Astrocyte (in vitro differentiated cells and primary cell): ENCODE measurements around the gene ZNF425. TPM values are rescaled to one million over a fixed set of nuclear protein-coding genes. Genes with fewer than 3 reads are reported as not detected.
A peak's percentile ranks its signal among the peaks of the same experiment; 100 is the strongest.

Source experiments
- DNase-seq: peaks from one replicate; pipeline ENCODE4 v3.0.0-alpha.2; 2010; ENCODE audit warnings: low read depth
- FAIRE-seq: peaks from 2 replicates; lab custom pipeline; 2011; peaks lifted over from hg19 to GRCh38; lab: Jason Lieb, UNC
- H2AFZ ChIP-seq: 2 replicates; pipeline ENCODE4 v1.6.0; 2012; ENCODE audit warnings: low read depth, low read length, inconsistent platforms
- H3K27ac ChIP-seq: 2 replicates; pipeline ENCODE4 v1.5.1; 2011; ENCODE audit warnings: low read depth, low read length, inconsistent platforms
- H3K27me3 ChIP-seq: 2 replicates; pipeline ENCODE4 v1.6.0; 2011; ENCODE audit warnings: low read length, inconsistent platforms; ENCODE audit not compliant: insufficient read depth
- H3K36me3 ChIP-seq: 2 replicates; pipeline ENCODE4 v1.5.1; 2011; ENCODE audit warnings: low read length, inconsistent platforms; ENCODE audit not compliant: insufficient read depth
- H3K4me1 ChIP-seq: 2 replicates; pipeline ENCODE4 v1.5.1; 2011; ENCODE audit warnings: low read length, inconsistent platforms; ENCODE audit not compliant: insufficient read depth
- H3K4me2 ChIP-seq: 2 replicates; pipeline ENCODE4 v1.6.0; 2012; ENCODE audit warnings: low read length, inconsistent platforms
- H3K4me3 ChIP-seq: 2 replicates; pipeline ENCODE4 v1.5.1; 2011; ENCODE audit warnings: low read depth, mild to moderate bottlenecking, low read length, inconsistent platforms; ENCODE audit not compliant: insufficient read depth
- H3K79me2 ChIP-seq: 2 replicates; pipeline ENCODE4 v1.6.0; 2012; ENCODE audit warnings: mild to moderate bottlenecking, low read length, inconsistent platforms; ENCODE audit not compliant: insufficient read depth
- H3K9ac ChIP-seq: 2 replicates; pipeline ENCODE4 v1.6.0; 2012; ENCODE audit warnings: mild to moderate bottlenecking, low read length, inconsistent platforms
- H3K9me3 ChIP-seq: 2 replicates; pipeline ENCODE4 v1.5.1; 2012; ENCODE audit warnings: low read depth, mild to moderate bottlenecking, low read length, inconsistent platforms; ENCODE audit not compliant: insufficient read depth
- H4K20me1 ChIP-seq: 2 replicates; pipeline ENCODE4 v1.6.0; 2012; ENCODE audit warnings: low read length, inconsistent platforms; ENCODE audit not compliant: insufficient read depth
- H3K27ac Mint-ChIP-seq: one replicate; pipeline ENCODE4 v1.8.0; 2021; ENCODE audit warnings: mild to moderate bottlenecking, mixed read lengths; ENCODE audit not compliant: unreplicated experiment
- H3K27me3 Mint-ChIP-seq: one replicate; pipeline ENCODE4 v1.8.0; 2021; ENCODE audit warnings: low read depth, mixed read lengths; ENCODE audit not compliant: unreplicated experiment
- H3K36me3 Mint-ChIP-seq: one replicate; pipeline ENCODE4 v1.8.0; 2021; ENCODE audit warnings: low read depth, mixed read lengths; ENCODE audit not compliant: unreplicated experiment
- H3K4me1 Mint-ChIP-seq: one replicate; pipeline ENCODE4 v1.8.0; 2021; ENCODE audit warnings: low read depth, mixed read lengths; ENCODE audit not compliant: unreplicated experiment
- H3K4me3 Mint-ChIP-seq: one replicate; pipeline ENCODE4 v1.8.0; 2021; ENCODE audit warnings: mild to moderate bottlenecking, moderate library complexity, mixed read lengths; ENCODE audit not compliant: unreplicated experiment
- H3K9me3 Mint-ChIP-seq: one replicate; pipeline ENCODE4 v1.8.0; 2021; ENCODE audit warnings: mild to moderate bottlenecking, mixed read lengths; ENCODE audit not compliant: unreplicated experiment
- EZH2 ChIP-seq: IDR thresholded peaks from 2 replicates; pipeline ENCODE4 v1.6.1; 2012; ENCODE audit warnings: mild to moderate bottlenecking, low read length, inconsistent platforms; ENCODE audit not compliant: insufficient read depth
- total RNA-seq: library from RNA; stranded (reverse); gene quantifications from 2 replicates; pipeline ENCODE4 v1.2.1, GENCODE V29; 2021
- TF ChIP-seq, protein P1 (sequence below): IDR thresholded peaks from 2 replicates; pipeline ENCODE4 v1.5.1; 2011; ENCODE audit warnings: low read depth, mild to moderate bottlenecking, inconsistent platforms, low read length, moderate library complexity; ENCODE audit not compliant: insufficient read depth

ZNF425 gene
- total RNA-seq, 1 donor from 2014 or later = 5.9 TPM

- Histone ChIP-seq H3K36me3 (peaks cover 30% of the 10 kb centered on the region), H3K79me2 (no peaks in the 10 kb centered on the region), H3K27me3 (no peaks in the 10 kb centered on the region), H3K9me3 (no peaks in the 10 kb centered on the region), H3K4me1 (no peaks in the 10 kb centered on the region), H3K9ac (no peak overlapping the region), H3K4me2 (no peak overlapping the region), H4K20me1 (peaks cover 3% of the 10 kb centered on the region), H2AFZ (no peak overlapping the region), H3K27ac (no peak overlapping the region), H3K4me3 (no peak overlapping the region)
- TF ChIP-seq, protein P1, sequence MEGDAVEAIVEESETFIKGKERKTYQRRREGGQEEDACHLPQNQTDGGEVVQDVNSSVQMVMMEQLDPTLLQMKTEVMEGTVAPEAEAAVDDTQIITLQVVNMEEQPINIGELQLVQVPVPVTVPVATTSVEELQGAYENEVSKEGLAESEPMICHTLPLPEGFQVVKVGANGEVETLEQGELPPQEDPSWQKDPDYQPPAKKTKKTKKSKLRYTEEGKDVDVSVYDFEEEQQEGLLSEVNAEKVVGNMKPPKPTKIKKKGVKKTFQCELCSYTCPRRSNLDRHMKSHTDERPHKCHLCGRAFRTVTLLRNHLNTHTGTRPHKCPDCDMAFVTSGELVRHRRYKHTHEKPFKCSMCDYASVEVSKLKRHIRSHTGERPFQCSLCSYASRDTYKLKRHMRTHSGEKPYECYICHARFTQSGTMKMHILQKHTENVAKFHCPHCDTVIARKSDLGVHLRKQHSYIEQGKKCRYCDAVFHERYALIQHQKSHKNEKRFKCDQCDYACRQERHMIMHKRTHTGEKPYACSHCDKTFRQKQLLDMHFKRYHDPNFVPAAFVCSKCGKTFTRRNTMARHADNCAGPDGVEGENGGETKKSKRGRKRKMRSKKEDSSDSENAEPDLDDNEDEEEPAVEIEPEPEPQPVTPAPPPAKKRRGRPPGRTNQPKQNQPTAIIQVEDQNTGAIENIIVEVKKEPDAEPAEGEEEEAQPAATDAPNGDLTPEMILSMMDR = no peak
- no peak for TF ChIP-seq EZH2
- Mint-ChIP-seq H3K4me1 (peaks cover 3% of the 10 kb centered on the region), H3K27ac (peak overlapping the region; percentile 84), H3K9me3 (no peaks in the 10 kb centered on the region), H3K27me3 (no peaks in the 10 kb centered on the region), H3K36me3 (peaks cover 9% of the 10 kb centered on the region), H3K4me3 (no peak overlapping the region)
- FAIRE-seq = no peak
- no peak for DNase-seq
Measured at GRCh38 chr7:149172534-149172920, 46.4 kb upstream of the ZNF425 start.

DNA sequence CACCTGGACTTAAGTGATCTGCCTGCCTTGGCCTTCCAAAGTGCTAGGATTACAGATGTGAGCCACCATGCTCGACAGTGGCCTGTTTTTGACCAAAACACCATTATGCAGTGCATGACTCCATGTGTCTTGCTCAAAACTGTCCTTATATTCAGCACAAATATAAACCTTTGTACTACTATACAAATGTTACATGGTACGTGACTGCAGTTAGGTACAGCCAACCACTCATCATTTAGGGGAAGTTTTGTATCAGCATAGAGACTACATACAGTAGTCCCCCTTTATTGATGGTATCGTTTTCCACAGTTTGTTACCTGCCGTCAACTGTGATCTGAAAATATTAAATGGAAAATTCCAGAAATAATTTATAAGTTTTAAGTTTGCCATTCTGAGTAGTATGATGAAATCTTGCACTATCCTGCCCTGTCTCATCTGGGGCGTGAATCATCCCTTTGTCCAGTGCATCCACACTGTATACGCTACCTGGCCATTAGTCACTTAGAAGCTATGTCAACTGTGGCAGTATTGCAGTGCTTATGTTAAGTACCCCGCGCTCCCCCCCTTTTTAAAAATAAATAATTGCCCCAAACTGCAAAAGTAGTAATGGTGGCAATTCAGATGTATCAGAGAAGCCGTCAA lies 45.9 kb upstream of the ZNF425 start:
- Mint-ChIP-seq H3K36me3 (peaks cover 7% of the 10 kb centered on the region), H3K4me1 (peaks cover 3% of the 10 kb centered on the region), H3K27ac (peak overlapping the region; percentile 84), H3K9me3 (no peaks in the 10 kb centered on the region), H3K27me3 (no peaks in the 10 kb centered on the region), H3K4me3 (no peak overlapping the region)
- H3K4me2 ChIP-seq = no peak overlapping the region
- no peaks in the 10 kb centered on the region for H3K79me2 ChIP-seq
- H3K9me3 ChIP-seq = no peaks in the 10 kb centered on the region
- H3K27me3 ChIP-seq = no peaks in the 10 kb centered on the region
- H3K4me3 ChIP-seq = no peak overlapping the region
- no peak overlapping the region for H2AFZ ChIP-seq
- FAIRE-seq = no peak
- H3K9ac ChIP-seq = no peak overlapping the region
- no peak for TF ChIP-seq EZH2
- TF ChIP-seq, protein P1 = no peak
- peaks cover 29% of the 10 kb centered on the region for H3K36me3 ChIP-seq
- no peak overlapping the region for H3K27ac ChIP-seq
- no peaks in the 10 kb centered on the region for H3K4me1 ChIP-seq
- DNase-seq = no peak
- H4K20me1 ChIP-seq = peaks cover 3% of the 10 kb centered on the region

DNA sequence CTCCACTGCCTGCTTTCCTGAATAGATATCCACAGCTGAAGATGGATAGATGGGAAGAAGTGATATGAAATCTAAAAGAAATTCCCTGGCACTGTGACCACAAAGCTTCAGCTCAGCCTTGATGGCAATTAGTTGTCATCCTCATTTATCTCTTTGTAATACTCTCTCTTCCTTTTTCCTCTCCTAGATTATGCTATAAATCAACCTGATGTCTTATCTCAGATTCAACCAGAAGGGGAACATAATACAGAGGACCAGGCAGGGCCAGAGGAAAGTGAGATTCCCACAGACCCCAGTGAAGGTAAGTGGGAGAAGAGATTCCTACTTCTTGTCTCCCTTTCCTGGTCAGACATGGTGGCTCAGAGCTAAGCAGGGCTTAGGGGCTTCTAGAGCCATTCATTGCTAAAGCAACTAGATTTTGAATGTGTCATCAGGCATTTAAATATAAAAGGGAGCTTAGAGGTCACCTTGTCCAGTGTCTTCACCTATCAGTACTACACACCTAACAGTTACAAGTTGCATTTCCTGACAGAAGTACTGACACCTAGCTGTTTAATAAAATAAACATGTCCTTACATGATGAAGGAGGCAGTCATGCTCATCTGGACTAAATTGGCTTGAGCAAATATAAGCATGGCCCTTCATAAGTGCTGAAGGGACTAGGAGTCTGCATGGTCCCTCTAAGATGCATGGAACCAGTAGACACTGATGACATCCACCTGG lies 40.7 kb upstream of the ZNF425 start:
- no peak overlapping the region for H3K4me3 ChIP-seq
- peaks cover 27% of the 10 kb centered on the region for H3K36me3 ChIP-seq
- H3K27ac ChIP-seq = no peak overlapping the region
- H3K79me2 ChIP-seq = no peaks in the 10 kb centered on the region
- no peak for DNase-seq
- H3K4me2 ChIP-seq = no peak overlapping the region
- peaks cover 6% of the 10 kb centered on the region for H3K36me3 Mint-ChIP-seq
- no peak overlapping the region for H3K9ac ChIP-seq
- H3K27ac Mint-ChIP-seq = no peak overlapping the region
- no peaks in the 10 kb centered on the region for H4K20me1 ChIP-seq
- TF ChIP-seq EZH2 = no peak
- TF ChIP-seq, protein P1 = no peak
- no peaks in the 10 kb centered on the region for H3K27me3 ChIP-seq
- H3K9me3 Mint-ChIP-seq = no peaks in the 10 kb centered on the region
- no peaks in the 10 kb centered on the region for H3K4me1 ChIP-seq
- H3K4me3 Mint-ChIP-seq = no peak overlapping the region
- H3K9me3 ChIP-seq = no peaks in the 10 kb centered on the region
- no peak for FAIRE-seq
- no peaks in the 10 kb centered on the region for H3K4me1 Mint-ChIP-seq
- no peaks in the 10 kb centered on the region for H3K27me3 Mint-ChIP-seq
- H2AFZ ChIP-seq = no peak overlapping the region
